ENCODE measurements around the gene RPS16.

DNA sequence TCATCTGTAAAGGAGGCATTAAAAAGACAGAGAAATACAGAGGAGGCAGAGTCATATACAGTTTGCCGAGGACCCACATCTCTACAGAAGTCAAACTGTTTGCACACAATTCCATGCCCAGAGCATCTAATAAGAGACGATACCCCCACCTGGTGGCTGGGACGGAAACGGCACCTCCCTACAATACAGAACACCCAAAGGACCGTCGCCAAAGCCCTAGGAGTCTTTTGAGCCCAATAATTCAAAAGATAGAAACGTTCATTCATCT is 24.0 kb downstream of the RPS16 start:
- TF ChIP-seq, protein P1, sequence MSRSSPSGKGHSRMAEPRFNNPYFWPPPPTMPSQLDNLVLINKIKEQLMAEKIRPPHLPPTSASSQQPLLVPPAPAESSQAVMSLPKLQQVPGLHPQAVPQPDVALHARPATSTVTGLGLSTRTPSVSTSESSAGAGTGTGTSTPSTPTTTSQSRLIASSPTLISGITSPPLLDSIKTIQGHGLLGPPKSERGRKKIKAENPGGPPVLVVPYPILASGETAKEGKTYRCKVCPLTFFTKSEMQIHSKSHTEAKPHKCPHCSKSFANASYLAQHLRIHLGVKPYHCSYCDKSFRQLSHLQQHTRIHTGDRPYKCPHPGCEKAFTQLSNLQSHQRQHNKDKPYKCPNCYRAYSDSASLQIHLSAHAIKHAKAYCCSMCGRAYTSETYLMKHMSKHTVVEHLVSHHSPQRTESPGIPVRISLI (tag by site-specific recombination; IDR thresholded peaks at IDR 0.05): no peak
- TF ChIP-seq, protein P2, sequence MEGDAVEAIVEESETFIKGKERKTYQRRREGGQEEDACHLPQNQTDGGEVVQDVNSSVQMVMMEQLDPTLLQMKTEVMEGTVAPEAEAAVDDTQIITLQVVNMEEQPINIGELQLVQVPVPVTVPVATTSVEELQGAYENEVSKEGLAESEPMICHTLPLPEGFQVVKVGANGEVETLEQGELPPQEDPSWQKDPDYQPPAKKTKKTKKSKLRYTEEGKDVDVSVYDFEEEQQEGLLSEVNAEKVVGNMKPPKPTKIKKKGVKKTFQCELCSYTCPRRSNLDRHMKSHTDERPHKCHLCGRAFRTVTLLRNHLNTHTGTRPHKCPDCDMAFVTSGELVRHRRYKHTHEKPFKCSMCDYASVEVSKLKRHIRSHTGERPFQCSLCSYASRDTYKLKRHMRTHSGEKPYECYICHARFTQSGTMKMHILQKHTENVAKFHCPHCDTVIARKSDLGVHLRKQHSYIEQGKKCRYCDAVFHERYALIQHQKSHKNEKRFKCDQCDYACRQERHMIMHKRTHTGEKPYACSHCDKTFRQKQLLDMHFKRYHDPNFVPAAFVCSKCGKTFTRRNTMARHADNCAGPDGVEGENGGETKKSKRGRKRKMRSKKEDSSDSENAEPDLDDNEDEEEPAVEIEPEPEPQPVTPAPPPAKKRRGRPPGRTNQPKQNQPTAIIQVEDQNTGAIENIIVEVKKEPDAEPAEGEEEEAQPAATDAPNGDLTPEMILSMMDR (tag by site-specific recombination; IDR thresholded peaks at IDR 0.05): peak; percentile 99
- TF ChIP-seq, protein P3, sequence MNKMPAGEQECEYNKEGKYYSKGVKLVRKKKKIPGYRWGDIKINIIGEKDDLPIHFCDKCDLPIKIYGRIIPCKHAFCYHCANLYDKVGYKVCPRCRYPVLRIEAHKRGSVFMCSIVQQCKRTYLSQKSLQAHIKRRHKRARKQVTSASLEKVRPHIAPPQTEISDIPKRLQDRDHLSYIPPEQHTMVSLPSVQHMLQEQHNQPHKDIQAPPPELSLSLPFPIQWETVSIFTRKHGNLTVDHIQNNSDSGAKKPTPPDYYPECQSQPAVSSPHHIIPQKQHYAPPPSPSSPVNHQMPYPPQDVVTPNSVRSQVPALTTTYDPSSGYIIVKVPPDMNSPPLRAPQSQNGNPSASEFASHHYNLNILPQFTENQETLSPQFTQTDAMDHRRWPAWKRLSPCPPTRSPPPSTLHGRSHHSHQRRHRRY (tag by site-specific recombination; IDR thresholded peaks at IDR 0.05): no peak
- TF ChIP-seq ZBTB7A (tag by site-specific recombination; IDR thresholded peaks at IDR 0.05; ENCODE audit: low read depth): no peak
- no peak for TF ChIP-seq GLIS2 (tag by site-specific recombination; IDR thresholded peaks at IDR 0.05)
- TF ChIP-seq, protein P4, sequence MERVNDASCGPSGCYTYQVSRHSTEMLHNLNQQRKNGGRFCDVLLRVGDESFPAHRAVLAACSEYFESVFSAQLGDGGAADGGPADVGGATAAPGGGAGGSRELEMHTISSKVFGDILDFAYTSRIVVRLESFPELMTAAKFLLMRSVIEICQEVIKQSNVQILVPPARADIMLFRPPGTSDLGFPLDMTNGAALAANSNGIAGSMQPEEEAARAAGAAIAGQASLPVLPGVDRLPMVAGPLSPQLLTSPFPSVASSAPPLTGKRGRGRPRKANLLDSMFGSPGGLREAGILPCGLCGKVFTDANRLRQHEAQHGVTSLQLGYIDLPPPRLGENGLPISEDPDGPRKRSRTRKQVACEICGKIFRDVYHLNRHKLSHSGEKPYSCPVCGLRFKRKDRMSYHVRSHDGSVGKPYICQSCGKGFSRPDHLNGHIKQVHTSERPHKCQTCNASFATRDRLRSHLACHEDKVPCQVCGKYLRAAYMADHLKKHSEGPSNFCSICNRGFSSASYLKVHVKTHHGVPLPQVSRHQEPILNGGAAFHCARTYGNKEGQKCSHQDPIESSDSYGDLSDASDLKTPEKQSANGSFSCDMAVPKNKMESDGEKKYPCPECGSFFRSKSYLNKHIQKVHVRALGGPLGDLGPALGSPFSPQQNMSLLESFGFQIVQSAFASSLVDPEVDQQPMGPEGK (tag by site-specific recombination; IDR thresholded peaks at IDR 0.05): no peak
- no peak for TF ChIP-seq ZNF596 (tag by site-specific recombination; IDR thresholded peaks at IDR 0.05)
- 0 out of 2 replicates have a peak, but pooled peaks have one; percentile 47 for TF ChIP-seq ZSCAN16 (tag by site-specific recombination; IDR thresholded peaks at IDR 0.05)
- no peak for TF ChIP-seq RBAK (tag by site-specific recombination; IDR thresholded peaks at IDR 0.05)
- 0 out of 2 replicates have a peak, but pooled peaks have one; percentile 15 for TF ChIP-seq ZNF10 (tag by site-specific recombination; IDR thresholded peaks at IDR 0.05)
- TF ChIP-seq ZNF600 (tag by site-specific recombination; IDR thresholded peaks at IDR 0.05): peak; percentile 30; the same call in 1 of the 2 replicates
- TF ChIP-seq ZNF274 (IDR thresholded peaks at IDR 0.05; ENCODE audit: low read length): no peak
- no peak; the same call in 1 of the 2 replicates for TF ChIP-seq ZNF274 (tag by site-specific recombination; IDR thresholded peaks at IDR 0.05; ENCODE audit: borderline replicate concordance)
- TF ChIP-seq ZNF324 (tag by site-specific recombination; IDR thresholded peaks at IDR 0.05): no peak
- TF ChIP-seq ZNF624 (tag by site-specific recombination; IDR thresholded peaks at IDR 0.05): no peak
